D341Med (cell line): ENCODE results near the gene COG1.
A peak's percentile ranks its signal among the peaks of the same experiment; 100 is the strongest.

ENCODE experiments used
- DNase-seq: peaks from one replicate; pipeline ENCODE4 v3.0.0; 2012; ENCODE audit warnings: low spot score

COG1 gene

DNA sequence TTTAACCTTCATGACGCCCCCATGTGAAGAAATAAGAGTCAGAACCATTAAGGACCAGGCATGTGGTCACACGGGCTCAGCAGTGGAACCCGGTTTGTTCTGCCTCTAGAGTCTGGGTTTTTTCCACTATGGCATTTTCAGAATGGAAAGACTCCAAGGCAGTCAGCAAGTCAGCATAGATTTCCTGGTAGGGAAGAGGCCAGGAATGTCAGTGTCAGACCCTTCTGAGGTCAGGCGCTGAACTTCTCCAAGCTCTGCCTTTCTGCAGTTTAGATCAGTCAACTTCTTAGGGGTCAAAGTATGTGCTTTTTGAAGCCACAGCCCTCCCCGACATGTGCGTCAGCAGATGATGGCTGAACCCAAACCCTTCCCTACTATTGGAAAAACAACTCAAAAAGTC is 24.2 kb upstream of the COG1 start:
- no peak for DNase-seq

- DNase-seq = no peak
Measured at GRCh38 chr17:73170324-73170723, 22.5 kb upstream of the COG1 start.

- no peak for DNase-seq
Measured at GRCh38 chr17:73172252-73172651, 20.6 kb upstream of the COG1 start.

GRCh38 chr17:73174126-73174525 is 18.7 kb upstream of the COG1 start:
- no peak for DNase-seq

DNA sequence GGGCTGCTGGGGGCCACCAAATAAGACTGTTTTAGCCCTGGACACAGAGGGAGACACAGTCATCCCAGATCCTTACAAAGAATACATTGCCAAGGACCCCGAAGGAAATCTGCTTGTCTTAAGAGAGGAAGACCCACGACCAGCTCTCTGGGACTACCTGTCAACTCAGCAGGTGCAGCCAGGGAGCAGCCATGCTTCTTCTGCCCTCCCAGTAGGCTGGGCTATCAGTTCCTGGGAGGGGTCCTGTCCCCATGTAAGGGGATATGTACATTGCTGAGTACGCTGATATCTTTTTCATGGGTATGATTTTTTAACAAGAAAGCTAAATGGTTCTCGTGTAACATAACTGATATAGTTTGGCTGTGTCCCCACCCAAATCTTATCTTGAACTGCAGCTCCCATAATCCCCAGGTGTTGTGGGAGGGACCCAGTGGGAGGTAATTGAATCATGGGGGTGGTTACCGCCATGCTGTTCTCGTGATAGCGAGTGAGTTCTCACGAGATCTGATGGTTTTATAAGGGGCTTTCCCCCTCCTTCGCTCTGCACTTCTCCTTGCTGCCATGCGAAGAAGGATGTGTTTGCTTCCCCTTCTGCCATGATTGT is 16.8 kb upstream of the COG1 start:
- no peak for DNase-seq

- DNase-seq = no peak
Measured at GRCh38 chr17:73179387-73179786, 13.5 kb upstream of the COG1 start.

GRCh38 chr17:73179878-73180277 is 13.0 kb upstream of the COG1 start:
- DNase-seq = no peak

DNA sequence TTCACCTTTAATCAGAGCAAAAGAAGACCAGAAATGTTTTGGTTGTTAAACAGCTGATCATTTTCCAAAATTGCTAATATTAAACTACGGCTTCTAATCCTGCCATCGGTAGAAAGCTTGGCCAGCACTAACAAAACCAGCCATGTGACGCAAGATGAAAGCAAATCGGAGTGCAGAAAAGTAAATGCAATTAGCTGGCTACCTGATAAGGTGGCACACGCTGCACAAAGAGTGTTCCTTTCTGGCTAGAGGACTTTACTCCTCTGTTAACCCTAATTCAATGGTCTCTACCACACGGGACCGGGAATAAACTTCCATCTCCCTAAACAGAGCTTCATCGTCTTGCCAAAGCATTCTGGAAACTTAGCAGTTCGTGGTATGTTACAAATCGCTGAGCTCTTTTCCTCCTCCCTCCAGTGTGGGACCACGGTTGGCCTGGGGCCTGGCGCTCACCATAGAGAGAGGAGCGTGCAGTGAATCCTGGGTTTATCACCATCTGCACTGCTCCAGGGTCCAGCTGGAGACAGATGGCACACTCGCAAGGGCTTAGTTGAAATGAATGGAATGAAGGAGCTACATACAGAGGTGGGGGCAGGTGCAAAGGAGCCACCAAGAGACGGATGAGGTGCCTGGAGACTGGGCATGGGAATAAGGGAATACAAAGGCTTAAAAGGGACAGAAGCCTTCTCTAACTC is 10.1 kb upstream of the COG1 start:
- peak; percentile 84 for DNase-seq

GRCh38 chr17:73184136-73184993 is 8.5 kb upstream of the COG1 start:
- DNase-seq = no peak

DNA sequence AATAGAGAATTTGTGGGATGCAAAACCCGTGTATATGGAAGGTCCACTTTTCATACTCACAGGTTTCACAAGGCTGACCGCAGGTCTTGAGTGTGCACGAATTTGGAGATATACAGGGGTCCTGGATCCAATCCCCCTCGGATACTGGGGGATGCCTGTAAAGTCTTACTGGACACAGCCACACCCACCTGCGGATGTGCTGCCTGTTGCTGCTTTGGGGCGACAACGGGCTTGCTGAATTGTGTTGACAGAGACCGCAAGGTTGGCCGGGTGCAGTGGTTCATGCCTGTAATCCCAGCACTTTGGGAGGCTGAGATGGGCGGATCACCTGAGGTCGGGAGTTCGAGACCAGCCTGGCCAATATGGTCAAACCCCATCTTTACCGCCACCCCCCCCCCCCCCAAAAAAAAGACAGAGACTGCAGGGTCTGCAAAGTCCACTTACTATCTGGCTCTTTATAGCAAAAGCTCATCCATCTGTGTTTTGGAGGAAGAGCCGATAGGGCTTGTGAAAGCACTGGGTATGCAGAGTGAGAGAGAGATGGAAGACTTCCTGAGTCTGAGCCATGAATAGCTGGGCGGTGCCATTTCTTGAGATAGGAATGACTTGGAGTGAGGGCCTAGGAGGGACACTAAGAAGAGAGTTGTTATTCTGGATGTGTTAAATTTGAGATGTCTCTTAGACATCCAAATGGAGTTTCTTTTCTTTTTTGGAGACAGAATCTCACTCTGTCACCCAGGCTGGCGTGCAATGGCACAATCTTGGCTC is 6.4 kb upstream of the COG1 start:
- DNase-seq = no peak

- DNase-seq = no peak
Measured at GRCh38 chr17:73187203-73187769, 5.6 kb upstream of the COG1 start.

DNA sequence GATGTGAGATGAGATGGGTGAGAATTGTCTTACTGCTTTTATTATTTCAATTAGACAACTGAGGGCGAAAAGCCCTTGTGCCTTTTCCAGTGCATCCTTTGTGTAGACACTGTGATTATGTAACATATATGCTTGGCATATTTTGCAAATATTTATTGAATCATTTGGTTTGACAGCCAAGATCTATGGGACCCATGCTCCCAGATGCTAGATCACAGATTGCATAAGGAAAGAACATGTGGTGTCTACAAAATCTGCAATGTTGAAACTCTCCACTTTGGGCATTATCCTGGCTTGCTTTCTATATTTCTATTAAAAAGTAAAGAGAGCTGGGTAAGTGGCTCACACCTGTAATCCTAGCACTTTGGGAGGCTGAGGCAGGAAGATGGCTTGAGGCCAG is 4.8 kb upstream of the COG1 start:
- no peak for DNase-seq

- peak; percentile 83 for DNase-seq
Measured at GRCh38 chr17:73189417-73190099, 3.3 kb upstream of the COG1 start.

DNA sequence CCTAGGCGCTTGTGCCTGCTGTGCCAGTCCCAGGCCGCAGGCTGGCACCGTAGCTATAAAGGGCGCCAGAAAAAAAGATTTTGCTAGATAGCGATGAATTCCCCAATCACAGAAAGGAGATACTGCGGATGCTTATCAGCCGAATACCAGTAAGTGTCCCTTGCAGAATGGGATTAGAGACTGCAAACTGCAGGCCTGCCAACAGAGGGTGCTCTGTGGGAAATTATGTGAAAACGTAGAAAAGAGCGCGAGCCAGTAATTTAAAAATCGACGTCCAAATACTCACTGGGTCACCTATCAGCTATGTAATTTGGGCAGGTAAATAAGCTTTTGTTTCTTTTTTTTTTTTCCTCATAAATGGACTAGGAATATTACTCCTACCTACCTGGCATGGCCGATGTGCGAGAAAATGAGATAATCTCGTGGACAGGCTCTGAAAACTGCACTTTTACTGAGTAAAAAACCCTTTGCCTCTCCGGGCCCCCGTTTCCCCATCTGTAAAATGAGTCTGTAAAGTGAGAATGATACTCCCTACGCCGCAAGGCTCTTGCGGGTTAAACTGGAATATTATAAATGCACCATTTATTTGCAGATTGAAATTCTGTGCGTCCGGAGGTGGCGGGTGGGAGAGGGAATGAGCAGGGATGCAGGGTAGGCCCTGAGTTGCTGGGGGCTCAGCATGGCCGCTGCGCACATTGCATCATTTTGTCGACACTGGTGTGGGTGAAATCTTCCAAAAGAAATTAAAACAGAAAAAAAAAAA is 1.2 kb upstream of the COG1 start:
- peak; percentile 79 for DNase-seq

- peak; percentile 95 for DNase-seq
Measured at GRCh38 chr17:73192206-73192893, 505 bp upstream of the COG1 start.

- DNase-seq = no peak
Measured at GRCh38 chr17:73194514-73195222, 1.8 kb downstream of the COG1 start.

DNA sequence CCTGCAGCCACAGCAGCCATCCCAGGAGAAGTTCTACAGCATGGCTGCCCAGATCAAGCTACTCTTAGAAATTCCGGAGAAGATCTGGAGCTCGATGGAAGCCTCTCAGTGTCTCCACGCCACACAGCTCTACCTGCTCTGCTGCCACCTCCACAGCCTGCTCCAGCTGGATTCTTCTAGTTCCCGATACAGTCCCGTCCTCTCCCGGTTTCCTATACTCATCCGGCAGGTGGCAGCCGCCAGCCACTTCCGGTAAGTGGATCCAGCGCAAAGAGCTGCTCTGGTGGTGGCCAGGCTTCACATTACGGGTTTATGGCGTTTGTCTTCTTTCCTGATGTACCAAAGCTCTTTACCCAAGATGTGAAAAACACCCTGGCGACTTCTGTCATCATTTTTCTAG is 3.6 kb downstream of the COG1 start:
- peak; percentile 76 for DNase-seq

- no peak for DNase-seq
Measured at GRCh38 chr17:73197161-73197560, 4.3 kb downstream of the COG1 start.

DNA sequence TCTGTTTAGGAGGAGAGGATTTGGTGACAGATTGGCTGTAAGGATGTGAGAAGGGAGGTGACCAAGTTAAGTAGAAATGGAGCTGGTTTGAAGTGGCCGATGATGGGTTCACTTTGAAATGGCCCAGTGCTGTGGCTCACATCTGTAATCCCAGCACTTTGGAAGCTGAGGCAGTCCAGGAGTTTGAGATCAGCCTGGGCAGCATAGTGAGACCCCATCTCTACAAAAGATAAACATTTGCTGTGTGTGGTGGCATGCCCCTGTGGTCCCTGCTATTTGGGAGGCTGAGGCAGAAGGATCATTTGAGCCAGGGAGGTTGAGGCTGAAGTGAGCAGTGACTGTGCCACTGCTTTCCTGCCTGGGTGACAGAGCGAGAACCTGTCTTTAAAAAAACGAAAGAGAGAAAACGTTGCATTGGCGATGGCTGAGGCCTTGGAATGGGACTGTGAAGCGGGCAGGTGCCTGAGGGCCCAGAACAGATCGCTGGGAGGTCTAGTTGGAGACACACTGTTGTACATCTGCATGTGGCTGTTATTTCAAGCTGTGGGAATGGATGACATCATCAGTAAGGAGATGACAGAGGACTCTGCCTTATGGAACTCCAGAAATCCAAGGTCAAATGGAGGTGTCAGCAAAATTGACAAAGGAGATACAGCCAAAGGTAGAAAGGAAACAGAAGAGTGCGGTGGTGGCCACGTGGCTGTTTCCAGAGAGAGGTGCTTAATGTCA is 5.5 kb downstream of the COG1 start:
- no peak for DNase-seq
